GM12878 (cell line): Measurements from ENCODE around the gene OR52A1. TPM values are rescaled to one million over a fixed set of nuclear protein-coding genes. Genes with fewer than 3 reads are reported as not detected.

Experiments used
- ATAC-seq: fragments of 200-7000 bp; cut with Tn5 transposase; 3 replicates; pipeline ENCODE4 v1.9.1; 2020; ENCODE audit warnings: mild to moderate bottlenecking, moderate library complexity
- BruUV-seq: library from RNA; stranded (reverse); fragments of 400-500 nt; replicated peaks from 2 replicates; lab custom pipeline; 2021; lab: Mats Ljungman, UMichigan
- CTCF ChIA-PET: fragments of 300-600 bp; sonication (Branson Sonifier 250); formaldehyde crosslinking; extraction: SDS; loops from one replicate; lab custom pipeline; 2021; ENCODE audit warnings: inconsistent platforms; lab: Yijun Ruan, JAX
- POLR2A ChIA-PET: fragments of 350-600 bp; formaldehyde crosslinking; extraction: SDS; loops from one replicate; lab custom pipeline; 2021; ENCODE audit warnings: inconsistent platforms; lab: Charles Lee
- RAD21 ChIA-PET: fragments of 300-600 bp; sonication (Branson Sonifier 250); formaldehyde crosslinking; loops from one replicate; lab custom pipeline; 2023; ENCODE audit warnings: antibody characterized with exemption; ENCODE audit not compliant: unreplicated experiment; lab: Charles Lee
- SMC1A ChIA-PET: fragments of 300-600 bp; sonication (Branson Sonifier 250); formaldehyde crosslinking; loops from one replicate; lab custom pipeline; 2023; ENCODE audit not compliant: unreplicated experiment, uncharacterized antibody; lab: Charles Lee
- DNase-seq: peaks from one replicate; pipeline ENCODE4 v3.0.0-alpha.2; 2011; ENCODE audit warnings: low read depth, low spot score
- FAIRE-seq: peaks from 3 replicates; lab custom pipeline; 2011; peaks lifted over from hg19 to GRCh38; lab: Jason Lieb, UNC
- H2AFZ ChIP-seq: 2 replicates; pipeline ENCODE4 v1.6.0; 2011; ENCODE audit warnings: low read depth, low read length, control low read depth; ENCODE audit not compliant: control insufficient read depth
- H3K27ac ChIP-seq: 2 replicates; pipeline ENCODE4 v1.5.1; 2011; ENCODE audit warnings: control low read depth; ENCODE audit not compliant: control insufficient read depth, insufficient read depth
- H3K27me3 ChIP-seq, 2 experiments: replicated peaks in 1 of 2; 2 replicates each; pipeline versions ENCODE4 v1.6.0 to v1.6.1; 2011; ENCODE audit warnings: low read length in 1 of 2; ENCODE audit not compliant: control insufficient read depth in 2 of 2, insufficient read depth in 2 of 2
- H3K36me3 ChIP-seq, 2 experiments: 2 replicates each; pipeline ENCODE4 v1.5.1; 2011; ENCODE audit warnings: low read length in 1 of 2; ENCODE audit not compliant: control insufficient read depth in 2 of 2, insufficient read depth in 2 of 2
- H3K4me1 ChIP-seq: 2 replicates; pipeline ENCODE4 v1.6.1; 2011; ENCODE audit warnings: mild to moderate bottlenecking, low read length, moderate library complexity, mixed read lengths; ENCODE audit not compliant: control insufficient read depth, insufficient read depth
- H3K4me2 ChIP-seq: 2 replicates; pipeline ENCODE4 v1.6.0; 2011; ENCODE audit warnings: control low read depth; ENCODE audit not compliant: control insufficient read depth, insufficient read depth
- H3K4me3 ChIP-seq: fragments of 200-600 bp; sonication (generic); 2 replicates; pipeline ENCODE4 v1.5.1; 2016
- H3K79me2 ChIP-seq: 2 replicates; pipeline ENCODE4 v1.6.0; 2011; ENCODE audit warnings: low read length; ENCODE audit not compliant: control insufficient read depth, insufficient read depth
- H3K9ac ChIP-seq: 2 replicates; pipeline ENCODE4 v1.8.0; 2011; ENCODE audit warnings: low read length, control low read depth, mixed read lengths; ENCODE audit not compliant: control insufficient read depth, insufficient read depth
- H3K9me3 ChIP-seq: replicated peaks from 3 replicates; pipeline ENCODE4 v1.5.1; 2011; ENCODE audit warnings: mild to moderate bottlenecking, low read length; ENCODE audit not compliant: control insufficient read depth, insufficient read depth
- H4K20me1 ChIP-seq: 2 replicates; pipeline ENCODE4 v1.6.0; 2011; ENCODE audit not compliant: control insufficient read depth, insufficient read depth
- BRCA1 ChIP-seq: IDR thresholded peaks from 2 replicates; pipeline ENCODE4 v1.6.1; 2011; ENCODE audit warnings: low read depth, low read length, improper control_type of control experiment
- CHD1 ChIP-seq: IDR thresholded peaks from 2 replicates; pipeline ENCODE4 v1.6.1; 2012; ENCODE audit warnings: low read depth, low read length, improper control_type of control experiment
- CREM ChIP-seq: IDR thresholded peaks from 2 replicates; pipeline ENCODE4 v1.6.1; 2014; ENCODE audit warnings: antibody characterized with exemption, low read depth
- HCFC1 ChIP-seq: fragments of 150-350 bp; IDR thresholded peaks from 2 replicates; pipeline ENCODE4 v1.6.1; 2014; ENCODE audit warnings: low read length
- JUND ChIP-seq: IDR thresholded peaks from 2 replicates; pipeline ENCODE4 v1.6.1; 2012; ENCODE audit warnings: low read depth, mild to moderate bottlenecking, low read length, improper control_type of control experiment, moderate library complexity
- NFIC ChIP-seq: IDR thresholded peaks from 2 replicates; pipeline ENCODE4 v1.6.1; 2012; ENCODE audit warnings: low read depth, mild to moderate bottlenecking, inconsistent platforms, low read length, moderate library complexity
- NR2F1 ChIP-seq: fragments of 450-650 bp; conservative IDR thresholded peaks from 2 replicates; pipeline ENCODE4 v1.6.1; 2017; ENCODE audit warnings: mild to moderate bottlenecking
- PRDM15 ChIP-seq: fragments of 450-650 bp; formaldehyde crosslinking; IDR thresholded peaks from 2 replicates; pipeline ENCODE4 v1.4.0; 2020; ENCODE audit warnings: mild to moderate bottlenecking, moderate library complexity
- SP1 ChIP-seq: IDR thresholded peaks from one replicate; pipeline ENCODE4 v1.6.1; 2011; ENCODE audit warnings: low read depth, low read length
- SRF ChIP-seq, 2 experiments: IDR thresholded peaks; 2 replicates each; pipeline ENCODE4 v1.6.1; 2011; ENCODE audit warnings: low read depth in 2 of 2, low read length in 2 of 2, mild to moderate bottlenecking in 1 of 2, moderate library complexity in 1 of 2
- TARDBP ChIP-seq: IDR thresholded peaks from 2 replicates; pipeline ENCODE4 v1.6.1; 2016; ENCODE audit warnings: borderline replicate concordance
- ZNF24 ChIP-seq: fragments of 450-650 bp; IDR thresholded peaks from 2 replicates; pipeline ENCODE4 v1.6.1; 2017; ENCODE audit warnings: antibody characterized with exemption, mild to moderate bottlenecking
- ZNF622 ChIP-seq: fragments of 450-650 bp; IDR thresholded peaks from 2 replicates; pipeline ENCODE4 v1.6.1; 2017; ENCODE audit warnings: mild to moderate bottlenecking, inconsistent platforms
- WGBS: methylation state at CpG from one replicate; pipeline ENCODE4 v1.1.6; 2016; ENCODE audit warnings: low lambda C conversion rate; ENCODE audit not compliant: insufficient replicate concordance, insufficient coverage; ENCODE audit errors: missing lambda C conversion rate; 5-methylcytosine and 5-hydroxymethylcytosine counted together
- in situ Hi-C: fragments of 300-500 bp; cut with MboI; formaldehyde crosslinking; loops from 9 replicates; pipeline ENCODE4 v1.14.3; 2018; ENCODE audit warnings: mixed read lengths
- intact Hi-C: fragments of 100-400 bp; cut with micrococcal nuclease; formaldehyde crosslinking; loops from one replicate; pipeline ENCODE4 v1.14.2; 2022; ENCODE audit not compliant: unreplicated experiment
- polyA plus RNA-seq, 11 experiments: library from polyadenylated mRNA; depleted of rRNA in 4 of 11; unstranded in 6 of 11; stranded (reverse) in 5 of 11; fragments of >200 nt; fragmentation: Nextera tagmentation in 4 of 11; fragmentation: Illumina TruSeq in 1 of 11; extraction: Ambion mirVana in 4 of 11; extraction: Trizol in 1 of 11; gene quantifications; 1 replicate in 1 of 11; 2 replicates in 10 of 11; pipeline versions ENCODE4 v1.2.1 to v1.2.3, GENCODE V29; 2011 to 2016; ENCODE audit warnings: inconsistent platforms in 2 of 11, missing spikeins in 2 of 11, low read depth in 1 of 11
- total RNA-seq, 4 experiments: library from RNA; depleted of rRNA in 3 of 4; stranded (reverse); fragments of >200 nt in 3 of 4; fragmentation: Illumina TruSeq in 1 of 4; extraction: Trizol in 1 of 4; gene quantifications; 2 replicates each; pipeline versions ENCODE4 v1.2.1 to v1.2.3, GENCODE V29; 2013 to 2021

The OR52A1 gene
- total and polyA plus RNA-seq, 10 of the 15 experiments (the other 5 are each of a cell fraction or from before 2014, with no cell fraction given) = not detected

- no peaks in the 10 kb centered on the region for H3K36me3 ChIP-seq
- no TSS peak for BruUV-seq
- 65% methylated on average over 7 of the region's 7 CpGs for WGBS
- no peak overlapping the region for H2AFZ ChIP-seq
- no peaks in the 10 kb centered on the region; a peak in 1 of 4 replicates for H3K27me3 ChIP-seq
- H4K20me1 ChIP-seq = no peaks in the 10 kb centered on the region
- ChIA-PET RAD21 (no interaction called here), SMC1A (no interaction called here), CTCF (no interaction called here), POLR2A (no interaction called here)
- DNase-seq (no peak), FAIRE-seq (no peak), ATAC-seq (no peak)
- H3K4me1 ChIP-seq = no peaks in the 10 kb centered on the region
- no peak for TF ChIP-seq PRDM15
- no peak for TF ChIP-seq TARDBP
- no peak for TF ChIP-seq CREM
- no peak for TF ChIP-seq ZNF24
- TF ChIP-seq JUND = no peak
- no peak for TF ChIP-seq ZNF622
- no peak for TF ChIP-seq CHD1
- TF ChIP-seq SP1 = no peak
- no peak for TF ChIP-seq HCFC1
- no peak for TF ChIP-seq BRCA1
- TF ChIP-seq NFIC = no peak
- TF ChIP-seq NR2F1 = no peak
- no peak for TF ChIP-seq SRF (IDR thresholded peaks at IDR 0.05; ENCODE audit: low read depth in 2 of 2, low read length in 2 of 2)
- H3K4me2 ChIP-seq = no peak overlapping the region
- H3K9ac ChIP-seq = no peak overlapping the region
- no peaks in the 10 kb centered on the region for H3K9me3 ChIP-seq
- no peak overlapping the region for H3K4me3 ChIP-seq
- no peak overlapping the region for H3K27ac ChIP-seq
- no peaks in the 10 kb centered on the region for H3K79me2 ChIP-seq
- intact Hi-C loops (no loop called here), in situ Hi-C loops (no loop called here)
Measured at GRCh38 chr11:5174934-5175333, 20.4 kb upstream of the OR52A1 start.
